Measurements from ENCODE around the gene HTR7. TPM values are rescaled to one million over a fixed set of nuclear protein-coding genes. Genes with fewer than 3 reads are reported as not detected.

Gene HTR7
- total and polyA plus RNA-seq, 9 of the 15 experiments (the other 6 are each of a cell fraction or from before 2014, with no cell fraction given) = 0.07 to 0.33 (median 0.18) TPM

DNA sequence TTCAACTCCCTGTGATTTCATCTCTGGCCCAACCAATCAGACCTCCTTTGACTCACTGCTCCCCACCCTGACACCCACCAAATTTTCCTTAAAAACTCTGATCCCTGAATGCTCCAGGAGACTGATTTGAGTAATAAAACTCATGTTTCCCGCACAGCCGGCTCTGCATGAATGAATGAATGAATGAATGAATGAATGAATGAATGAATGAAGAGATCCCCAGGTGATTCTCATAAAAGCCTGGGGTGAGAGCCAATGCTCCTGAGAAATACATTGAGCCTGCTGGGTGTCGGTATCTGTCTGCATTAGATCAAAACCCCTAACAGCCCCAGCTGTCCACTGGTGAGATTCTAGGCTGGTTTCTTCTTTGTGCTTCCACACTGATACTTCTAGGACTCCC is 58.7 kb downstream of the HTR7 start:
- peaks cover 0 to 7% of the 10 kb centered on the region in 2 experiments; a peak in 3 of 5 replicates for H3K4me1 ChIP-seq (replicated peaks in 1 of 2; ENCODE audit: control insufficient read depth in 2 of 2, insufficient read depth in 2 of 2, low read length in 2 of 2)
- no peaks in the 10 kb centered on the region for H3K27me3 ChIP-seq (ENCODE audit: control insufficient read depth in 2 of 2, insufficient read depth in 2 of 2, low read length in 2 of 2)
- no peak overlapping the region for H3K4me3 ChIP-seq
- BruUV-seq (replicated peaks) = no TSS peak
- no peaks in the 10 kb centered on the region for H3K9me3 ChIP-seq (replicated peaks; ENCODE audit: control insufficient read depth, insufficient read depth, low read depth, low read length)
- ChIA-PET CTCF (ENCODE audit: low intra/inter-chr PET ratio) (no interaction called here), POLR2A (no interaction called here)
- no peaks in the 10 kb centered on the region for H3K36me3 ChIP-seq (ENCODE audit: control insufficient read depth, insufficient read depth, low read length)
- H3K4me2 ChIP-seq (ENCODE audit: insufficient read depth, low read length) = no peak overlapping the region
- DNase-seq (ENCODE audit: extremely low read depth in 1 of 4, low spot score in 3 of 4) (no peak), FAIRE-seq (no peak), ATAC-seq (no peak)
- no peak overlapping the region for H3K9ac ChIP-seq (ENCODE audit: insufficient read depth in 1 of 2, low read depth in 2 of 2, low read length in 2 of 2)
- no peaks in the 10 kb centered on the region for H4K20me1 ChIP-seq (replicated peaks; ENCODE audit: control insufficient read depth, insufficient read depth, low read length)
- no peak for TF ChIP-seq ZNF224 (CRISPR knock-in tag; IDR thresholded peaks at IDR 0.05)
- peak; percentile 88 for TF ChIP-seq ZNF24 (IDR thresholded peaks at IDR 0.05)
- TF ChIP-seq, protein P1, sequence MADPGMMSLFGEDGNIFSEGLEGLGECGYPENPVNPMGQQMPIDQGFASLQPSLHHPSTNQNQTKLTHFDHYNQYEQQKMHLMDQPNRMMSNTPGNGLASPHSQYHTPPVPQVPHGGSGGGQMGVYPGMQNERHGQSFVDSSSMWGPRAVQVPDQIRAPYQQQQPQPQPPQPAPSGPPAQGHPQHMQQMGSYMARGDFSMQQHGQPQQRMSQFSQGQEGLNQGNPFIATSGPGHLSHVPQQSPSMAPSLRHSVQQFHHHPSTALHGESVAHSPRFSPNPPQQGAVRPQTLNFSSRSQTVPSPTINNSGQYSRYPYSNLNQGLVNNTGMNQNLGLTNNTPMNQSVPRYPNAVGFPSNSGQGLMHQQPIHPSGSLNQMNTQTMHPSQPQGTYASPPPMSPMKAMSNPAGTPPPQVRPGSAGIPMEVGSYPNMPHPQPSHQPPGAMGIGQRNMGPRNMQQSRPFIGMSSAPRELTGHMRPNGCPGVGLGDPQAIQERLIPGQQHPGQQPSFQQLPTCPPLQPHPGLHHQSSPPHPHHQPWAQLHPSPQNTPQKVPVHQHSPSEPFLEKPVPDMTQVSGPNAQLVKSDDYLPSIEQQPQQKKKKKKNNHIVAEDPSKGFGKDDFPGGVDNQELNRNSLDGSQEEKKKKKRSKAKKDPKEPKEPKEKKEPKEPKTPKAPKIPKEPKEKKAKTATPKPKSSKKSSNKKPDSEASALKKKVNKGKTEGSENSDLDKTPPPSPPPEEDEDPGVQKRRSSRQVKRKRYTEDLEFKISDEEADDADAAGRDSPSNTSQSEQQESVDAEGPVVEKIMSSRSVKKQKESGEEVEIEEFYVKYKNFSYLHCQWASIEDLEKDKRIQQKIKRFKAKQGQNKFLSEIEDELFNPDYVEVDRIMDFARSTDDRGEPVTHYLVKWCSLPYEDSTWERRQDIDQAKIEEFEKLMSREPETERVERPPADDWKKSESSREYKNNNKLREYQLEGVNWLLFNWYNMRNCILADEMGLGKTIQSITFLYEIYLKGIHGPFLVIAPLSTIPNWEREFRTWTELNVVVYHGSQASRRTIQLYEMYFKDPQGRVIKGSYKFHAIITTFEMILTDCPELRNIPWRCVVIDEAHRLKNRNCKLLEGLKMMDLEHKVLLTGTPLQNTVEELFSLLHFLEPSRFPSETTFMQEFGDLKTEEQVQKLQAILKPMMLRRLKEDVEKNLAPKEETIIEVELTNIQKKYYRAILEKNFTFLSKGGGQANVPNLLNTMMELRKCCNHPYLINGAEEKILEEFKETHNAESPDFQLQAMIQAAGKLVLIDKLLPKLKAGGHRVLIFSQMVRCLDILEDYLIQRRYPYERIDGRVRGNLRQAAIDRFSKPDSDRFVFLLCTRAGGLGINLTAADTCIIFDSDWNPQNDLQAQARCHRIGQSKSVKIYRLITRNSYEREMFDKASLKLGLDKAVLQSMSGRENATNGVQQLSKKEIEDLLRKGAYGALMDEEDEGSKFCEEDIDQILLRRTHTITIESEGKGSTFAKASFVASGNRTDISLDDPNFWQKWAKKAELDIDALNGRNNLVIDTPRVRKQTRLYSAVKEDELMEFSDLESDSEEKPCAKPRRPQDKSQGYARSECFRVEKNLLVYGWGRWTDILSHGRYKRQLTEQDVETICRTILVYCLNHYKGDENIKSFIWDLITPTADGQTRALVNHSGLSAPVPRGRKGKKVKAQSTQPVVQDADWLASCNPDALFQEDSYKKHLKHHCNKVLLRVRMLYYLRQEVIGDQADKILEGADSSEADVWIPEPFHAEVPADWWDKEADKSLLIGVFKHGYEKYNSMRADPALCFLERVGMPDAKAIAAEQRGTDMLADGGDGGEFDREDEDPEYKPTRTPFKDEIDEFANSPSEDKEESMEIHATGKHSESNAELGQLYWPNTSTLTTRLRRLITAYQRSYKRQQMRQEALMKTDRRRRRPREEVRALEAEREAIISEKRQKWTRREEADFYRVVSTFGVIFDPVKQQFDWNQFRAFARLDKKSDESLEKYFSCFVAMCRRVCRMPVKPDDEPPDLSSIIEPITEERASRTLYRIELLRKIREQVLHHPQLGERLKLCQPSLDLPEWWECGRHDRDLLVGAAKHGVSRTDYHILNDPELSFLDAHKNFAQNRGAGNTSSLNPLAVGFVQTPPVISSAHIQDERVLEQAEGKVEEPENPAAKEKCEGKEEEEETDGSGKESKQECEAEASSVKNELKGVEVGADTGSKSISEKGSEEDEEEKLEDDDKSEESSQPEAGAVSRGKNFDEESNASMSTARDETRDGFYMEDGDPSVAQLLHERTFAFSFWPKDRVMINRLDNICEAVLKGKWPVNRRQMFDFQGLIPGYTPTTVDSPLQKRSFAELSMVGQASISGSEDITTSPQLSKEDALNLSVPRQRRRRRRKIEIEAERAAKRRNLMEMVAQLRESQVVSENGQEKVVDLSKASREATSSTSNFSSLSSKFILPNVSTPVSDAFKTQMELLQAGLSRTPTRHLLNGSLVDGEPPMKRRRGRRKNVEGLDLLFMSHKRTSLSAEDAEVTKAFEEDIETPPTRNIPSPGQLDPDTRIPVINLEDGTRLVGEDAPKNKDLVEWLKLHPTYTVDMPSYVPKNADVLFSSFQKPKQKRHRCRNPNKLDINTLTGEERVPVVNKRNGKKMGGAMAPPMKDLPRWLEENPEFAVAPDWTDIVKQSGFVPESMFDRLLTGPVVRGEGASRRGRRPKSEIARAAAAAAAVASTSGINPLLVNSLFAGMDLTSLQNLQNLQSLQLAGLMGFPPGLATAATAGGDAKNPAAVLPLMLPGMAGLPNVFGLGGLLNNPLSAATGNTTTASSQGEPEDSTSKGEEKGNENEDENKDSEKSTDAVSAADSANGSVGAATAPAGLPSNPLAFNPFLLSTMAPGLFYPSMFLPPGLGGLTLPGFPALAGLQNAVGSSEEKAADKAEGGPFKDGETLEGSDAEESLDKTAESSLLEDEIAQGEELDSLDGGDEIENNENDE (IDR thresholded peaks at IDR 0.05; ENCODE audit: low read depth, low read length) = no peak
- no peak for TF ChIP-seq ZNF507 (tag; conservative IDR thresholded peaks at IDR 0.05)
- peak overlapping the region; percentile 51; the same call in 1 of the 2 replicates for H2AFZ ChIP-seq (ENCODE audit: low read depth, low read length)
- no peaks in the 10 kb centered on the region for H3K9me1 ChIP-seq (ENCODE audit: control insufficient read depth, insufficient read depth, low read length)
- in situ Hi-C loops (cut with MboI) (no loop called here), intact Hi-C loops (cut with micrococcal nuclease) (no loop called here)
- 30% methylated on average over 3 of the region's 3 CpGs for WGBS (ENCODE audit: insufficient coverage, low coverage, missing lambda C conversion rate)
- peak overlapping the region; percentile 59; the same call in 1 of the 3 replicates for H3K27ac ChIP-seq (ENCODE audit: extremely low read depth, low read depth, low read length)
- no peaks in the 10 kb centered on the region for H3K79me2 ChIP-seq (ENCODE audit: control insufficient read depth, insufficient read depth, low read length)

Measured in K562 (cell line).